ENCODE measurements around the gene MAD1L1. TPM values are rescaled to one million over a fixed set of nuclear protein-coding genes. Genes with fewer than 3 reads are reported as not detected.

The MAD1L1 gene
- total and polyA plus RNA-seq, 2 donors (not counting 3 experiments of a cell fraction or from before 2014, with no cell fraction given) = 34.1 to 42.3 TPM

DNA sequence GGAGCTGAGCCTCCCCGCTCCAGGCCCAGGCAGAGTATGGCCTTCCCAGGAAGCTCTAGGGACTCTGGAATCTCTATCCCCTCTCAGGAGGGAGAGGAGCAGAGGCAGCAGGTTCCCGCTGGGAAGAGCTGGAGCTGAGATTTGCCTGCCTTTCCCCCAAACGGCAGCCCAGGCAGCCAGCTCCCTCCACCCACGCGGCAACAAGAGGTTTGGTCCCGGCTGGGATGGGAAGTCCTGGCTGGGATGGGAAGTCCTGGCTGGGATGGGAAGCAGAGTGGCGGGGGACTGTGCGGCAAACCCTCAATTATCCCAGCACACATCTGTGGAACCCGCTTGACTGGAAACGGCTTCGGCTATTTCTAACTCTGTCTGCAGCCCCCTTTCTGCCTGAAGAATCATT lies 339.7 kb downstream of the MAD1L1 start:
- Histone ChIP-seq H3K36me3 (ENCODE audit: control insufficient read depth in 2 of 2, extremely low read depth in 1 of 2, insufficient read depth in 2 of 2, low read length in 2 of 2) (no peaks in the 10 kb centered on the region), H3K9ac (replicated peaks; ENCODE audit: extremely low read depth, insufficient read depth, low read length) (no peak overlapping the region), H3K9me3 (replicated peaks; ENCODE audit: control insufficient read depth, insufficient read depth, low read length) (no peaks in the 10 kb centered on the region), H3K9me1 (replicated peaks; ENCODE audit: control insufficient read depth, extremely low read depth, insufficient read depth, low read length) (no peaks in the 10 kb centered on the region), H3K4me1 (ENCODE audit: control insufficient read depth, extremely low read depth, insufficient read depth, low read length) (no peaks in the 10 kb centered on the region), H3K27ac (ENCODE audit: insufficient read depth, low read depth, low read length) (no peak overlapping the region), H3K79me2 (ENCODE audit: control insufficient read depth, insufficient read depth, low read length) (no peaks in the 10 kb centered on the region), H3K27me3 (ENCODE audit: control insufficient read depth in 2 of 2, insufficient read depth in 2 of 2, low read length in 2 of 2) (no peaks in the 10 kb centered on the region), H2AFZ (ENCODE audit: low read depth, low read length) (no peak overlapping the region), H3K4me3 (replicated peaks in 1 of 3; ENCODE audit: insufficient read depth in 1 of 3, low read depth in 1 of 3, low read length in 3 of 3) (no peak overlapping the region), H4K20me1 (replicated peaks; ENCODE audit: control insufficient read depth, extremely low read depth, insufficient read depth, low read length) (no peaks in the 10 kb centered on the region), H3K4me2 (ENCODE audit: insufficient read depth, low read length) (no peak overlapping the region)
- TF ChIP-seq JUN (IDR thresholded peaks at IDR 0.05; ENCODE audit: borderline replicate concordance, insufficient read depth, insufficient read length, low read depth) = no peak
- TF ChIP-seq MYC (IDR thresholded peaks at IDR 0.05; ENCODE audit: low read depth, low read length) = no peak
- TF ChIP-seq EZH2 (IDR thresholded peaks at IDR 0.05; ENCODE audit: borderline replicate concordance, low read depth, low read length, severe bottlenecking) = no peak
- no peak for TF ChIP-seq POLR2A (IDR thresholded peaks at IDR 0.05; ENCODE audit: low read depth, low read length)
- TF ChIP-seq GATA2 (IDR thresholded peaks at IDR 0.05; ENCODE audit: insufficient read depth, insufficient read length, low read depth, low read length) = no peak
- no peak for TF ChIP-seq POLR2AphosphoS5 (IDR thresholded peaks at IDR 0.05; ENCODE audit: insufficient read depth, low read depth, low read length)
- no peak for TF ChIP-seq MAX (IDR thresholded peaks at IDR 0.05; ENCODE audit: insufficient read depth, insufficient read length)
- TF ChIP-seq FOS (IDR thresholded peaks at IDR 0.05; ENCODE audit: borderline replicate concordance, insufficient read depth, low read length) = no peak
- CTCF ChIA-PET = no interaction called here
- BruUV-seq (replicated peaks) = no TSS peak
- POLR2A ChIA-PET = no interaction called here
- DNase-seq (ENCODE audit: low read depth, low spot score) (no peak), FAIRE-seq (no peak)
- dilution Hi-C loops (cut with MboI; ENCODE audit: extremely low pct_ligation_motif_present, low sequenced_read_pairs) (no loop called here), intact Hi-C loops (cut with micrococcal nuclease) (no loop called here)
